ENCODE results near the gene NTF4.

DNA sequence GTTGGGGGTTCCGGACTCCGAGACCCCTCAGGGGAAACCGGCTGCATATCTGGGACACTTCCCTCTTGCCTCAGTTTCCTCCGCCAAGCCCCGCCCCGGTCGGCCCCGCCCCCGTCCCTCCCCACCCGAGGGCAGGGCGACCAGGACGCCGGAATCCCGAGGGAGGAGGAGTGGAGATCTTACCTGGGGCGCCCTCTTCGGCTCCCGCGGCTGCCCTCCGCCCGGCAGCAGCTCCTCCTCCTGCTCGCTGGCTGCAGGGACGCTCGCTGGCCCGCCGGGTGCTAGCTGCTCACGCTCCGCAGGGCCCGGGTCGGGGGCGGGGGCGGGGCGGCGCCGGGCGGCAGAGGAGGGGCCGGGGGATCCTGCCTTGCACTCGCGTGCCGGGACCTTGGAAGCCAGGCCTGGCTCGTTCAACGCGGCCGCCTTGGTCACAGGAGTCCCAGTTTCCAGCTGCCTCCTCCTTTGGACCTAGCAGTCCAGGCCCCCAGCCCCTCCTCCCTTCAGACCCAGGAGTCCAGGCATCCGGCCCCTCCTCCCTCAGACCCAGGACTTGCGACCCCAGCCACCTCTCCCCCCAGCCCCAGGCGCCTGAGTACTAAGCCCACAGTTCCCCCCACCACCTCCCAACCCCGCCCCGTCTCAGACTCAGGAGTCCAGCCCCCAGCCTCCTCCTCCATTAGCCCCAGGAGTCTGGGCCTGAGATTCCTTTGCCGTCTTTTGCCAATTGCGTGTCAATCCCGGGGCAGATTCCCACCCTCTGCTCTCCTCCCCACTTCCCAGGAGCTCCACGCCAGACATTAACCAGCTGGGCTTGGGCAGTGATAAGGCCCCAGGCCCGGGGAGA lies at the start of gene NTF4:
- TF ChIP-seq TAF1 (IDR thresholded peaks at IDR 0.05; ENCODE audit: low read depth, low read length) (no peak), POLR2A (IDR thresholded peaks at IDR 0.05; ENCODE audit: low read depth, low read length) (no peak)

Data from GM12891 (cell line).